GM18502 (cell line): ENCODE measurements around the gene CDC73.
"Not testable (repeated sequence)": the region's sequence is repeated elsewhere in the genome, so short reads cannot be mapped to it uniquely, and the experiment has no call there.

Source experiments
- ATAC-seq: cut with Tn5 transposase; IDR thresholded peaks from one replicate; pipeline ENCODE4 v1.9.1; 2021; ENCODE audit warnings: mild to moderate bottlenecking; ENCODE audit not compliant: unreplicated experiment, poor library complexity

Gene CDC73

GRCh38 chr1:193216920-193217319 lies 95.1 kb downstream of the CDC73 start:
- no peak for ATAC-seq

- no peak for ATAC-seq
Observed at GRCh38 chr1:193219391-193219790, 97.6 kb downstream of the CDC73 start.

- ATAC-seq: no peak
Observed at GRCh38 chr1:193221651-193222050, 99.8 kb downstream of the CDC73 start.

- ATAC-seq: no peak
Observed at GRCh38 chr1:193222056-193222615, 100.3 kb downstream of the CDC73 start.

DNA sequence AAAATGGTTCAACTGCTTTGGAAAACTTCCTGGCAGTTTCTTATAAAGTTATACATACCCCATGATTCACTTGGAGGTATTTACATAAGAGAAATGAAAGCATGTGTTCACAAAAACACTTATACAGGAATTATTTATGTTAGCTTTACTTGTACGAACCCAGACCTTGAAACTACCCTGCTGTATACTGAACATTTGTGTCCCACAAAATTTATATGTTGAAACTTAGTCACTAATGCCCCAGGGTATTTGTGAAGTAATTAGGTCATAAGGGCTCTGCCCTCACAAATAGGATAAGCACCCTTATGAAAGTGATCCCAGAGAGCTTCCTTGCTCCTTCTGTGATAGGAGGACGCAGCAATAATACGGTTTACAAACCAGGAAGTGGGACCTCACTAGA lies 107.3 kb downstream of the CDC73 start:
- no peak for ATAC-seq

DNA sequence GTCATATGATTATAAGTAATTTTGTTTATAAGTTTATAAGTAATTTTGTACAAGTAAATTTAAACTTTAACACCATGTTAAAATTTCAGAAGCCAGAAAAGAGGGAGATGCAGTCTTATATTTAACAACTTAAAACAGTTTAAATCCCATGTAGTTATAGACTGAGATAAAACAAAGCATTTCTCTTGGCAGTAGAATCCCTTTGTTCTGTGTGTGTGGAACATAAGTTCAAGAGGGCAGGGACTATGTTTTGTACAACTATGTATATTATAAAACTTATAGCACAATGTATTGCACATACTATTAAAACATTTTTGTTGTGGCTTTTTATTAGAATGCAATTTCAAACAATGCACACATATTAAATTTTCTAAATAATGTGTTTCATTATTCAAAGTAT lies 109.3 kb downstream of the CDC73 start:
- ATAC-seq: not testable (repeated sequence)

DNA sequence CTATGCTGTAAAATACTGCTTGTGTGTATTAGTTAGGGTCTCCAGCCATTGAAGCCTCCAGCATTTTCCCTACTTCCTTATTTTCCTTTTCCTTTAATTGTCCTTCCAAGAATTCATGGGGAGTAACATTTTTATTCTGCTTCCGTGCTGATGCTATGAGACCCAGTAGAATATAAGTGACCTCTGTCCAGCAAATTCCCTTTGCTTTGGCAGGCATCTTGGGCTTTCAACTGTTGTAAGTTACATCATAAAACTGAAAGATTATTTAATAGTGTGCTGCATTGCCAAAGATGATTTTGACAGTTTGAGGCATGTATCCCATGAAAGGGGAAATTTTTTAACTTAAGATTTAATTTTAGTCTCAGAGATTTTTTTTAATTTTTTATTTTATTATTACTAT lies 112.7 kb downstream of the CDC73 start:
- no peak for ATAC-seq

DNA sequence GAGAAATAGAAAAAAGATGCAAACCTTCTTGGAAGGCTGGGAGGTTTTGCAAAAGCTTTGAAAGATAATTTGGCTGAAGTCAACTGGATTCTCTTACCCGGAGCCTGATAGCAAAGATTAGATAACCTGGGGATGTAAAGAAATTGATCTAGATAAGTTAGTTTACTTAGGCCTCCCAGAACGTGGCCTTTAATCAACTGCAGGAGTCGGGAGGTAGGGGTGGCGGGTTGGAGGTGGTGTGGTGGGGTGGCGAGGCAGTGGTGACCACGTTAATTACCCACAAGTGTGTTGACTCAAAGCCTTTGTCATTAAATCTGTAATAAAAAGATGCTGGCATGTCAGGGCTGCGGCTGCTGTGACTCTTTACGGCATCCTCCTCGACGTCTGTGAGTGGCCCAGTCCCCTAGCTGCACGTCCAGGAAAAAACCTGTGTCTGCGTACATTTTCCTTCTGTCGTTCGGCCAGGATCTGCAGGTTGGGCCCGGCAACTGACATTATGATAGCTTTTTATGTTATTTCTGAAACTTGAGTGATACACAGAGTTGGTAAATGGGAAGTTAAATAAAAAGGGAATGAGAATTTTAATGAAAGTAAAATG lies 115.6 kb downstream of the CDC73 start:
- no peak for ATAC-seq

GRCh38 chr1:193240609-193241008 lies 118.8 kb downstream of the CDC73 start:
- ATAC-seq: no peak

DNA sequence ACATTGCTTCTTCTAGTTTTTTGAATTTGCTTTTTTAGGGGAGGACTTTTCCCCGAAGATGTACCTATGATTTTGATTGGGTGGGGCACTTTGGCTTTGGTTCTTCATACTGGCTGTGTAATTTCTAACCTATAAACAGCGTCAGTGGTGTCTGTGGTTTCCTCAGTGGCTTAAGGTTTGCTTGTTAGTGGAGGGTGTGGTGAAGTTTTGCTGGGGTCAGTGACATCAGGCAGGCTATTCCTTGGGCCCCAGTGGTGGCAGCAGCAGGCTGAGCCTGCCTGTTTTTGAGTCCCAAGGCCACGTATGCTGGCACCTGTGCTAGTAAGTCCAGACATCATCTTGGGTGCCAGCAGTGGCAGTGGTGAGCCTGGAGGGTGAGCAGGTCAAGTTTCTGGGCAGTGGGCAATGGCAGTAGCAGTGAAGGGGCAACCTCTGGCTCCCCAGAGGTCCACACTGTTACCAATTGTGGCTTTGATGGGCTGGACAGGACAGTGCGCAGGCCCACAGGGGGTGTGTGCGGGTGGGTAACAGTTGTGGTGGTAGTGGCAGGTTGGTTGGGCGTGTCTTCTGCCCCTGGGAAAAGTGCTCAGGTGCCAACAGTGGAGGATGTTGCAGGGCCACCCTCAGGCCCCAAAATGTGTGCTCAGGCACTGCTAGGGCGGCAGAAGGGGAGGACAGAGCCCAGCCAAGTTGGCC lies 119.4 kb downstream of the CDC73 start:
- peak; percentile 47 for ATAC-seq

GRCh38 chr1:193242000-193242399 lies 120.2 kb downstream of the CDC73 start:
- no peak for ATAC-seq

DNA sequence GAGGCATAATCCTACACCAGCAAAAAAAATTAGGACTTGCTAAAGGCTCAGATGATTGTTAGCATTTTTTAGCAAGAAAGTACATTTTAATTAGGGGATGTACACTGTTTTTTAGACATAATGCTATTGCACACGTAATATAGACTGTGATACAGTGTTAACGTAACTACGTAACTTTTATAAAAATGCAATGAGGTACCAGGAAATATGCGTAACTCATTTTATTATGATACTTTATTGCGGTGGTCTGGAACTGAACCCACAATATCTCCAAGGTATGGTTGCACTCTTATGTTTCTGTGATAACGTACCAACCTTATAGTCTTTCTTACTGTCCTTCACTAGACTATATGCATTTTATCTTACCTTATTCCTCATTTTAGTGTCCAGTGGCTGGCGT lies 127.4 kb downstream of the CDC73 start:
- ATAC-seq: no peak

DNA sequence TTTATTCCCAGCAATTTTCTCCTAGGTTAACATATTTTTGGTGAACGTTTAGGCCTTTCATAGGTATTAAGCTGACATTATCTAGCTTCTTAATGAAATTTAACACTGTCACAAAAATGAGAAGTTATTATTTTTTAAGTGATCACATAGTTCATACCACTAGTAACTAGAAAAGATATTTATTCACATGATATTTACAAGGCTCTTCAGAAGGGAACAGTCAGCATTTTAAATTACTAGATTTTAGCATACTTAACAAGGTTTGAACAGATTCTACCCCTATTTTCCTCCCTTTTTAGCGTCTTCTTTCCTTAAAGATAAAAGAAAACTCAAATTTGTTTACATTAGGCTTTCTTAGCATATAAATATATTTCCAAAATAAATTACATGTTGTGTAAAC lies 130.1 kb downstream of the CDC73 start:
- no peak for ATAC-seq

GRCh38 chr1:193256019-193256418 lies 134.2 kb downstream of the CDC73 start:
- ATAC-seq: no peak

DNA sequence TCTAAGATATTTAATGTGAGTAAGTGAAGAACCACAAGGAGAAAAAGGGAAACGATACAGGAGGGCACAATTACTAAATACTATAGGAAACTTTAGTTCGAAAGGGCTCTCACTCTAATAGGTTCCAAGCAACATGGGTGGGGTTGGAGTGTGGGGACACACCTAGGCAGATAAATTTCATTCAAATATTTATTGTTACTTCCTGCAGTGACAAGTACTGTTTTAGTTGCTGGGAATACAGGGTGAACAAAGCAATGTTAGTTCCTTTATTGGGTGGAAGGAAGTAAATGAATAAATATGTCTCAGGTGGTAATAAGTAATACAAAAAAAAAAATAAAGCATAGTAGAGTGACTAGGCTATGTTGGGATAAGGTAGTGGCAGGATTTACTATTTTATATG lies 137.8 kb downstream of the CDC73 start:
- ATAC-seq: no peak

GRCh38 chr1:193260056-193260745 lies 138.4 kb downstream of the CDC73 start:
- no peak for ATAC-seq

GRCh38 chr1:193260896-193261295 lies 139.1 kb downstream of the CDC73 start:
- ATAC-seq: no peak

- ATAC-seq: no peak
Observed at GRCh38 chr1:193262661-193263060, 140.8 kb downstream of the CDC73 start.

DNA sequence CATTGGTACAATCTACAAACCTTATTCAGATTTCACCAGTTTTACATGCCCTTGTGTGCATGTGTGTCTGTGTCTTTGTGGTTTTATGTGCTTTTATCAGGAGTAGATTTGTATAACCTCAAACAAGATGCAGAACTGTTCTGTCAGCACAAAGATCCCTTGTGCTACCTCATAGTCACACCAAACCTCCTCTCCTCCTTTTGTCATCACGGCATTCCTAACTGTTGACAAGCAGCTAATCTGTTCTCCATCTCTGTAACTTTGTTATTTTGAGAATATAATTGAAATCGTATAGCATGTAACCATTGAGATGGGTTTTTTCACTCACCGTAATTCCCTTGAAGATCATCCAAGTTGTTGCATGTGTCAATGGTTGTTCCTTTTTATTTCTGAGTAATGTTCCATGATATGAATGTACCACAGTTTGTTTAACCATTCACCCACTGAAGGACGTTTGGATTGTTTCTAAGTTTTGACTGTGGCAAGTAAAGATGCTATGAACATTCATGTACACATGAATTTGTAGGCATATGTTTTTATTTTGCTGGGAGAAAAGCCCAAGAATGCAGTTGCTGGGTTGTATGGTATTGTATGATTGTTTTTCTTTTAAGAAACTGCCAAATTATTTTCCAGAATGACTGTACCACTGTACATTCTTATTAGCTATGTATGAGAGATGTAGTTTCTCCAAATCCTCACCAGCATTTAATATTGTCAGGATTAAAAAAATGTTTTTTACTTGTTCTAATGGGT lies 142.7 kb downstream of the CDC73 start:
- ATAC-seq: no peak

DNA sequence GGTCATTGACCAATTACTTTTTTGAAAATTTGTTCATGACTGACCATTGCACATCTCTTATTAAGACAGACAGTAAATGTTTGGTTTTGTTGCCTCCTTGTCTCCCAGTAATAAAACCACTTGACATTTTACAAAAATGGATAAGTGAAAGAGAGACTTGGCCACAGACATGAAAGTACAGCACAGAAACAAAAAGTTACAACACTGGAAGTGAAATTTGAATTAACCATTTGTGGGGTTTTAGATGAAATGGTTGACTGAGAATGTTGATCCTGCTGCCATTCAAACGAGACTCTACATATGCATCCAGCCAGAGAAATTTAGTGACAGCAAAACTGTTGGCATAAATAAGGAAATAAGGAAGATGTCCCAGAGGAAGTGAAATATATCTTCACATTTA lies 143.9 kb downstream of the CDC73 start:
- ATAC-seq: peak; percentile 54

DNA sequence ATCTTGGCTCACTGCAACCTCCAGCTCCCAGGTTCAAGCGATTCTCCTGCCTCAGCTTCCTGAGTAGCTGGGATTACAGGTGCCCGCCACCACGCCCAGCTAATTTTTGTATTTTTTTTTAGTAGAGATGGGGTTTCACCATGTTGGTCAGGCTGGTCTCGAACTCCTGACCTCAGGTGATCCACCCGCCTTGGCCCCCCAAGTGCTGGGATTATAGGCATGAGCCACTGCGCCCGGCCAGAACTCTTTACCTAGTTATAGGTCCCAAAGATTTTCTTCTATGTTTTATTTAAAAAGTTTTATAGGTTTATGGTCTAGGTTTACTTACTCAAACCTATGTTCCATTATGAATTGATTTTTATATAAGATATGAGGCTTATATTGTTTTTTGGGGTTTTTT lies 145.0 kb downstream of the CDC73 start:
- ATAC-seq: not testable (repeated sequence)
